GM12874 (cell line): Measurements from ENCODE around the gene SUSD6.

Source experiments
- TF ChIP-seq, protein P1 (sequence below): IDR thresholded peaks from 2 replicates; pipeline ENCODE4 v1.5.1; 2011; ENCODE audit warnings: low read depth, mild to moderate bottlenecking, control low read depth, low read length, moderate library complexity; ENCODE audit not compliant: insufficient read depth

Gene SUSD6

DNA sequence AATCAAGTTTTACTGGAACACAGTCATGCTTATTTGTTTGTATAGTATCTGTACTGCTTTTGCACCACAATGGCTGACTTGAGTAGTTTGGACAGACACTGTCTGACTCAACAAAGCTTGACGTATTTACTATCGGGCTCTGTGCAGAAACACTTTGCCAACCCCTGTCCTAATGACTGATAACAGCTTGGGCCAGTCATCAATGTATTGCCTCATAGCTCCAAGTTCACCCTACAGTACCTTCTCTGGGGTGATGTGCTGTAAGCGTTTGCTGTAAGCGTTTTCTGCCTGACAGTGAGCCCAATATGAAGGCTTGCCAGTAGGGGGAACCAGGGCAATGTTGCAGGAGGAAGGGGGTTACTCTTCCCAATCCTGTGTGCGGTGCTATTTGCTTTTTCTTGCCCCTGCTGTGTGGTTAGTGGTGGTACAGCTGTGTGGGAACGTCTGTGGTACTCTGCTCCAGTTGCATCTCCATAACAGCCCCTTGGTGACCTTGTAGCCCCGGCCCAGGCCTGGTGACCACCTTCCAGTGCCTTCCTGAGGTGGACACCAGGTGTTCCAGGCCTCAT lies 31.3 kb upstream of the SUSD6 start:
- TF ChIP-seq, protein P1, sequence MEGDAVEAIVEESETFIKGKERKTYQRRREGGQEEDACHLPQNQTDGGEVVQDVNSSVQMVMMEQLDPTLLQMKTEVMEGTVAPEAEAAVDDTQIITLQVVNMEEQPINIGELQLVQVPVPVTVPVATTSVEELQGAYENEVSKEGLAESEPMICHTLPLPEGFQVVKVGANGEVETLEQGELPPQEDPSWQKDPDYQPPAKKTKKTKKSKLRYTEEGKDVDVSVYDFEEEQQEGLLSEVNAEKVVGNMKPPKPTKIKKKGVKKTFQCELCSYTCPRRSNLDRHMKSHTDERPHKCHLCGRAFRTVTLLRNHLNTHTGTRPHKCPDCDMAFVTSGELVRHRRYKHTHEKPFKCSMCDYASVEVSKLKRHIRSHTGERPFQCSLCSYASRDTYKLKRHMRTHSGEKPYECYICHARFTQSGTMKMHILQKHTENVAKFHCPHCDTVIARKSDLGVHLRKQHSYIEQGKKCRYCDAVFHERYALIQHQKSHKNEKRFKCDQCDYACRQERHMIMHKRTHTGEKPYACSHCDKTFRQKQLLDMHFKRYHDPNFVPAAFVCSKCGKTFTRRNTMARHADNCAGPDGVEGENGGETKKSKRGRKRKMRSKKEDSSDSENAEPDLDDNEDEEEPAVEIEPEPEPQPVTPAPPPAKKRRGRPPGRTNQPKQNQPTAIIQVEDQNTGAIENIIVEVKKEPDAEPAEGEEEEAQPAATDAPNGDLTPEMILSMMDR, result peak; percentile 63

DNA sequence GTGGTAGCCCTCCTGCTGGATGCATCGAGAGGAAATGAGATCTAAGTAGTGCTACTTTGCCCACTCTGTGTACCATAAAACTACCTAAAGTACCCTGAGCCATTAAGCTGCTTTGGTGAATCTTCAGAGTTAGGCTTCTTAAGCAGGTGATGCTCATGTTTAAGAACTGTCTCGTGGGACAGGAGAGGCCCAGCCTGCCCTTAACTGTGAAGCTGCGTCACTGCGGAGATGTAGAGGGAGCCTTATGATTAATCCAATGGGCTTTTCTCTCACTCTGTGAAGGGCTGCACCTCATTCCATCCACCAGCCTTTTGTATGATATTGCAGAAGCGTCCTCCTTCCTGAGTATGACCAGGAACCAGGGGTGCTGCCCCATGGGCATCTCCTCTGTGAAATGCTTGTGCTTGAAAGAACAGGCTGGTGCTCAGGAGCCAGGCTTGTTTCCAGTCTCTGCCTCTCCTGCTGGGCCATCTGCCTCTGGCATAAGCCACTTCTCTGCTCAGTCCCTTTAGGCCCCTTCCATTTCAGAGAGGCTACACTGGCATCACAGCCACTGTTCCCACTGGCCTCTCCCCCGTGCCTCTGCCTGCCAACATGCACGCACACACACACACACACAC lies 30.0 kb upstream of the SUSD6 start:
- TF ChIP-seq, protein P1, result no peak

DNA sequence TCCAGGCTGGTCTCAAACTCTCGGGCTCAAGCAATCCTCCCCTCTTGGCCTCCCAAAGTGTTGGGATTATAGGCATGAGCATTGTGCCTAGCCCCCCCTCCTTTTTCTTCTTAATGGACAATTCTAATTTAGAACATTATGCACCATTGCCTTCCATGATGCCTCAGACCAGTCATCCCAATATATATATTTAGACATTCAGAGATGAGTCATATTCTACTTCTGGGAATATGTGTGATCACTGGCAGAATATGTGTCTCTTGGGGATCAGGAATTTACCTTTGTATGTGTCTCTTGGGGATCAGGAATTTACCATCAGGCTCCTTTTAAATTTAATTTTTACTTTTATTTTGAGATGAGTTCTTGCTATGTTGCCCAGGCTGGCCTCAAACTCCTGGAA lies 29.2 kb upstream of the SUSD6 start:
- TF ChIP-seq, protein P1, result no peak

DNA sequence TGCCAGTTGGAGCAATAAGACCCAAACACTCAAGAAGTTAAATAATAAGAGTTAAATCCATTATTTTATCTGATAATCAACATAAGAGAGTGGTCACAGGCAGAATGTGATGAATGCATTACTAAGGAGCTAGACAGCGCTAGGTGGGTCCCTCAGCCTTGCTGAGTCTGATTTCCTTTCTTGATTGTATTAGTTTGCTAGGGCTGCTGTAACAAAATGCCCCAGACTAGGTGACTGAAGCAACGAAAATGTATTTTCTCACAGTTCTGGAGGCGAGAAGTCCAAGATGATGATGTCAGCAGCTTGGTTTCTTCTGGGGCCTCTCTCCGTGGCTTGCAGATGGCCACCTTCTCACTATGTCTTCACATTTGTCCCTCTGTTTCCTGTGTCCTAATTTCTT lies 28.6 kb upstream of the SUSD6 start:
- TF ChIP-seq, protein P1, result no peak

DNA sequence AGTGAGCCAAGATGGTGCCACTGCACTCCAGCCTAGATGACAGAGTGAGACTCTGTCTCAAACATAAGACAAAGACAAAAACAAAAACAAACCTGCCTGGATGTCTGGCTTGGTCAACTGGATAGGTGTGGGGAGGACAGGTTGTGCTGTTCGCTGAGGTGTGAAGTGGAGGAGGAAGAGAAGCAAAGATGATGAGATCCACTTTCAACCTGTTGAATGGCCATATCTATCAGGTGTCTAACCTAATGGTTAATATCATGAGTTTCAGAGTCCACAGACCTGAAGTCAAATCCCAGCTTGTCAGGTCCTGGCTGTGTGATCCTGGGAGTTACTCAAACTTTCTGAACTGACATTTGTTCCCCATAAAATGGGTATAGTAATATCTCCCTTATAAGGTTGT lies 27.0 kb upstream of the SUSD6 start:
- TF ChIP-seq, protein P1, result no peak

DNA sequence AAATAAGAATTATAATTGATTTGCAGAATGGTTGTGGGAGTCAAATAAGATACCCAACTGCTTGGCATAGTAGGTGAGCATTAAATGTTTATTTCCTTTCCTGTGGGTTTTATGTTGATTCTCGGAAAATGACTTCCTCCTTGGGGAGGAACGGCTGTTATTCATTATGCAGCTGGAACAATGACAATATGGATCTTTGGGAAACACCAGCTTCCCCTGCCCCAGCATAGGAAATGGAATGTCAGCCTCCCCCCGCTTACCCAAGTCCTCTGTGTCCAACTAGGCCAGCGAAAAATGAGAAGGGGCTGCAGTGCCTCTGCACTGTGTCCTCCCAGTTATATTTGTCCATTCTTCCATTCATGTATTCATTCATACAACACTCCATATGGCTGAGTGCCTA lies 25.0 kb upstream of the SUSD6 start:
- TF ChIP-seq, protein P1, result no peak

DNA sequence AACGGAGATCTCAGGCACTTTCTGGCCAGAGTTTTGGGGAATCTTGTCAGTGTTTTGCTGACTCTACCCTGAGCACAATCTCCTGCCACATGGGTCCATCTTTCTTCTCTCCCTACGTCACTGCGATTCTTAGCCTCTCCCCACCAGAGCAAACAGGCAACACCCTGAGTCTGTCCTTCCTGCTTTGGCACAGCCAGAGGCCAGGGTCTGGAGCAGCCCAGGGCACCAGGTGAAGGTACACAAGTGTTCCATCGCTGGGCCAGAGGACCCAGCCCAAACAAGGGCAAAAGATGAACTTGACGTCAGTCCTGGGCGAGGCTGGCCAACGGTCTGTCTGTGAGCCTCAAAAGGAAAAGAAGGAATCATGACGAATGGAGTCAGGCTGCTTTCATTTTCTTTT lies 24.0 kb upstream of the SUSD6 start:
- TF ChIP-seq, protein P1, result no peak
